ENCODE results near the gene MTERF1.

DNA sequence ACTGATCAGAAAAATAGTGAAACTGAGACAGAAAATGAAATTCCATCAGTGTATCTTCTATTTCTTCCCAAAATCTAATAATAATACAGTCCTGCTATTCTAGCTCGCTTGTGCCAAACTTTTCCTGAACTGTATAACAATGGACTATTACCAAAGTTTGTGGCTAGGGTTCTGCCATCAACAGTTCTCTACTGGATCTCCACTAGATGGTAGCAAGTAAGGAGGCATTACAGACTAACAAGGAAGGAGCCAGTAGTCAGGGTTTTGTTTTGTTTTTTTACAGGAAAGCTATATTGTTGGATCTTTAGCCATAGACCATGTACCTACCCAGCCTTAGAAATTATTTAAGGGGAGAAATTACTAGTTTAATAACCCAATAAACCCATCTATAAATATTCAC, 10.8 kb downstream of the MTERF1 start:
- no peak for TF ChIP-seq CTCF (IDR thresholded peaks at IDR 0.05)
- TF ChIP-seq POLR2AphosphoS5 (IDR thresholded peaks at IDR 0.05) = no peak

All from suprapubic skin (tissue), 3 donors.